B cell (primary cell): ENCODE data around the gene TOM1L2. TPM values are rescaled to one million over a fixed set of nuclear protein-coding genes. Genes with fewer than 3 reads are reported as not detected.

ENCODE experiments used
- ATAC-seq: fragments of 200-7000 bp; cut with Tn5 transposase; one replicate; pipeline ENCODE4 v1.10.0; 2021; ENCODE audit warnings: low read depth, mild to moderate bottlenecking, moderate number of reproducible peaks, moderate library complexity
- CTCF ChIA-PET: fragments of 350-600 bp; sonication (Branson Sonifier 250); formaldehyde crosslinking; loops from one replicate; lab custom pipeline; 2021; ENCODE audit warnings: antibody characterized with exemption, inconsistent platforms; lab: Charles Lee
- POLR2A ChIA-PET: fragments of 350-600 bp; sonication (Branson Sonifier 250); formaldehyde crosslinking; loops from one replicate; lab custom pipeline; 2021; ENCODE audit warnings: antibody characterized with exemption; lab: Charles Lee
- DNase-seq: peaks from one replicate; pipeline ENCODE4 v3.0.0; 2013
- H2AFZ ChIP-seq: 2 replicates; pipeline ENCODE4 v1.6.1; 2012; ENCODE audit warnings: mild to moderate bottlenecking, low read depth, low read length; ENCODE audit not compliant: insufficient read depth, poor library complexity, severe bottlenecking
- H3K27ac ChIP-seq, 2 donors: 1 replicate in 1 of 2; 2 replicates in 1 of 2; pipeline ENCODE4 v1.5.1; 2012 to 2013; ENCODE audit warnings: low read length in 2 of 2, mild to moderate bottlenecking in 2 of 2, moderate library complexity in 1 of 2
- H3K27me3 ChIP-seq, 4 experiments: fragments of 200-600 bp in 1 of 4; sonication (generic) in 1 of 4; replicated peaks in 1 of 4; 1 replicate in 2 of 4; 2 replicates in 2 of 4; pipeline versions ENCODE4 v1.6.1 to v1.7.0; 2013 to 2016; ENCODE audit warnings: low read length in 3 of 4, mild to moderate bottlenecking in 2 of 4, mixed read lengths in 1 of 4, moderate library complexity in 1 of 4; ENCODE audit not compliant: insufficient read depth in 4 of 4, control insufficient read depth in 3 of 4; ENCODE audit errors: control extremely low read depth in 1 of 4
- H3K36me3 ChIP-seq, 2 experiments: replicated peaks in 1 of 2; 1 replicate in 1 of 2; 2 replicates in 1 of 2; pipeline versions ENCODE4 v1.6.1 to v1.7.1; 2013; ENCODE audit warnings: low read length in 1 of 2; ENCODE audit not compliant: insufficient read depth in 2 of 2, control insufficient read depth in 1 of 2; ENCODE audit errors: control extremely low read depth in 1 of 2, extremely low read depth in 1 of 2
- H3K4me1 ChIP-seq, 2 donors: fragments of 200-600 bp in 1 of 2; sonication (generic) in 1 of 2; 1 replicate in 1 of 2; 2 replicates in 1 of 2; pipeline versions ENCODE4 v1.5.1 to v1.6.1; 2013 to 2017; ENCODE audit warnings: low read length in 2 of 2; ENCODE audit not compliant: control insufficient read depth in 2 of 2, insufficient read depth in 2 of 2
- H3K4me2 ChIP-seq: replicated peaks from 2 replicates; pipeline ENCODE3; 2012; ENCODE audit warnings: mild to moderate bottlenecking, low read depth, low read length; ENCODE audit not compliant: poor library complexity, severe bottlenecking
- H3K4me3 ChIP-seq, 5 experiments: fragments of 200-600 bp in 1 of 5; sonication (generic) in 1 of 5; 1 replicate in 3 of 5; 2 replicates in 2 of 5; pipeline versions ENCODE4 v1.5.1 to v1.7.0; 2011 to 2016; ENCODE audit warnings: low read length in 4 of 5, mild to moderate bottlenecking in 4 of 5, low read depth in 2 of 5, control low read depth in 1 of 5, moderate library complexity in 1 of 5; ENCODE audit not compliant: insufficient read depth in 1 of 5; ENCODE audit errors: control extremely low read depth in 1 of 5, extremely low read depth in 1 of 5
- H3K79me2 ChIP-seq: fragments of 200-600 bp; sonication (generic); one replicate; pipeline ENCODE4 v1.6.0; 2016; ENCODE audit warnings: low read length; ENCODE audit not compliant: control insufficient read depth, insufficient read depth
- H3K9ac ChIP-seq: fragments of 200-600 bp; sonication (generic); 2 replicates; pipeline ENCODE4 v1.6.1; 2017; ENCODE audit warnings: mild to moderate bottlenecking, low read length, moderate library complexity
- H3K9me3 ChIP-seq, 3 donors: one replicate each; pipeline versions ENCODE4 v1.6.1 to v1.7.1; 2013; ENCODE audit warnings: low read length in 2 of 3; ENCODE audit not compliant: control insufficient read depth in 2 of 3, insufficient read depth in 1 of 3; ENCODE audit errors: control extremely low read depth in 1 of 3
- H4K20me1 ChIP-seq: 2 replicates; pipeline ENCODE4 v1.6.0; 2012; ENCODE audit warnings: mild to moderate bottlenecking, low read length; ENCODE audit not compliant: insufficient read depth, control insufficient read depth, poor library complexity, severe bottlenecking
- H3K27ac Mint-ChIP-seq: one replicate; pipeline ENCODE4 v1.8.0; 2021; ENCODE audit warnings: mixed read lengths
- H3K27me3 Mint-ChIP-seq: one replicate; pipeline ENCODE4 v1.8.0; 2021; ENCODE audit warnings: mixed read lengths
- H3K4me1 Mint-ChIP-seq: one replicate; pipeline ENCODE4 v1.8.0; 2021; ENCODE audit warnings: mixed read lengths
- H3K4me3 Mint-ChIP-seq: one replicate; pipeline ENCODE4 v1.8.0; 2021; ENCODE audit warnings: mixed read lengths
- H3K9me3 Mint-ChIP-seq: one replicate; pipeline ENCODE4 v1.8.0; 2022; ENCODE audit warnings: mixed read lengths; ENCODE audit not compliant: insufficient read depth
- CTCF ChIP-seq: fragments of 200-600 bp; IDR thresholded peaks from one replicate; pipeline ENCODE4 v1.8.0; 2022; ENCODE audit warnings: antibody characterized with exemption, mild to moderate bottlenecking
- EZH2 ChIP-seq: IDR thresholded peaks from 2 replicates; pipeline ENCODE4 v1.6.1; 2012; ENCODE audit warnings: borderline replicate concordance, low read depth, mild to moderate bottlenecking, moderate library complexity, low read length; ENCODE audit not compliant: insufficient read depth, poor library complexity, severe bottlenecking
- WGBS: methylation state at CpG from one replicate; pipeline ENCODE4 v1.1.5; 2013; ENCODE audit warnings: missing lambda C conversion rate; ENCODE audit not compliant: insufficient coverage; 5-methylcytosine and 5-hydroxymethylcytosine counted together
- intact Hi-C: fragments of 100-400 bp; cut with micrococcal nuclease; formaldehyde crosslinking; loops from one replicate; pipeline ENCODE4 v1.10.0; 2022
- polyA plus RNA-seq: library from polyadenylated mRNA; depleted of rRNA; stranded (reverse); fragments of >200 nt; gene quantifications from 2 replicates; pipeline ENCODE4 v1.2.3, GENCODE V29; 2012
- total RNA-seq, 2 donors: library from RNA; stranded (reverse); fragments of 120-200 nt in 1 of 2; gene quantifications; 1 replicate in 1 of 2; 2 replicates in 1 of 2; pipeline versions ENCODE4 v1.2.3 to v1.2.4, GENCODE V29; 2013 to 2022

Gene TOM1L2
- total and polyA plus RNA-seq, 2 donors (not counting 1 experiment from before 2014, with no cell fraction given): 25.1 to 29.7 TPM

- Histone ChIP-seq H3K27ac (no peak overlapping the region), H3K9ac (no peak overlapping the region), H3K4me2 (no peak overlapping the region), H3K4me3 (no peak overlapping the region), H3K4me1 (no peaks in the 10 kb centered on the region), H3K9me3 (no peaks in the 10 kb centered on the region), H2AFZ (no peak overlapping the region), H4K20me1 (peaks cover 4% of the 10 kb centered on the region), H3K79me2 (peaks cover 25% of the 10 kb centered on the region), H3K36me3 (peaks cover 0 to 2% of the 10 kb centered on the region in 2 experiments), H3K27me3 (no peaks in the 10 kb centered on the region)
- no peaks in the 10 kb centered on the region for H3K27me3 Mint-ChIP-seq
- H3K27ac Mint-ChIP-seq: no peak overlapping the region
- POLR2A ChIA-PET: no interaction called here
- 100% methylated on average over 6 of the region's 7 CpGs for WGBS
- ATAC-seq (no peak), DNase-seq (no peak)
- H3K4me1 Mint-ChIP-seq: peaks cover 6% of the 10 kb centered on the region
- H3K9me3 Mint-ChIP-seq: no peaks in the 10 kb centered on the region
- TF ChIP-seq EZH2: no peak
- TF ChIP-seq CTCF: no peak
- CTCF ChIA-PET: no interaction called here
- no peak overlapping the region for H3K4me3 Mint-ChIP-seq
- intact Hi-C loops: no loop called here
These were observed 21.9 kb downstream of the TOM1L2 start for GRCh38 chr17:17950347-17950746.

- Histone ChIP-seq H3K27ac (no peak overlapping the region), H4K20me1 (no peaks in the 10 kb centered on the region), H3K79me2 (peaks cover 22% of the 10 kb centered on the region), H3K9me3 (no peaks in the 10 kb centered on the region), H3K9ac (no peak overlapping the region), H3K27me3 (no peaks in the 10 kb centered on the region), H3K4me1 (peaks cover 3 to 6% of the 10 kb centered on the region in 2 donors), H2AFZ (no peak overlapping the region), H3K4me3 (no peak overlapping the region), H3K4me2 (no peak overlapping the region), H3K36me3 (no peaks in the 10 kb centered on the region)
- DNase-seq (no peak), ATAC-seq (no peak)
- WGBS: 100% methylated on average over 1 of the region's 1 CpG
- POLR2A ChIA-PET: interaction anchor here (0.6 kb wide), 1 partner anchor 652 kb away, joined by 4 read pairs; no protein-coding TSS in a partner anchor
- intact Hi-C loops: no loop called here
- Mint-ChIP-seq H3K9me3 (no peaks in the 10 kb centered on the region), H3K4me3 (no peak overlapping the region), H3K27me3 (no peaks in the 10 kb centered on the region), H3K27ac (no peak overlapping the region), H3K4me1 (peaks cover 11% of the 10 kb centered on the region)
- CTCF ChIA-PET: no interaction called here
- TF ChIP-seq EZH2: no peak
- TF ChIP-seq CTCF: no peak
These were observed 24.2 kb downstream of the TOM1L2 start for GRCh38 chr17:17947966-17948365.
